HUDEP-2 (cell line): Measurements from ENCODE around the gene TMEM100.
A peak's percentile ranks its signal among the peaks of the same experiment; 100 is the strongest.

Experiments used
- DNase-seq, 76 experiments: peaks; one replicate each; lab custom pipeline; 2025; ENCODE audit not compliant: unreplicated experiment in 76 of 76; lab: John Stamatoyannopoulos, UW

TMEM100 gene

GRCh38 chr17:55745258-55745657 lies 22.6 kb upstream of the TMEM100 start:
- DNase-seq, result no peak

GRCh38 chr17:55743103-55743679 lies 20.5 kb upstream of the TMEM100 start:
- DNase-seq, result peak in 2 of 76 experiments; percentile 6 to 8

- DNase-seq, result no peak
Observed at GRCh38 chr17:55742272-55743102, 19.8 kb upstream of the TMEM100 start.

GRCh38 chr17:55741356-55741700 lies 18.7 kb upstream of the TMEM100 start:
- DNase-seq, result no peak

- DNase-seq, result no peak
Observed at GRCh38 chr17:55740511-55741355, 18.1 kb upstream of the TMEM100 start.

- peak in 44 of 76 experiments; percentile 5 to 67 (median 28) for DNase-seq
Observed at GRCh38 chr17:55737976-55738501, 15.4 kb upstream of the TMEM100 start.

- peak in 25 of 76 experiments; percentile 1 to 48 (median 20) for DNase-seq
Observed at GRCh38 chr17:55735731-55736405, 13.2 kb upstream of the TMEM100 start.

- no peak for DNase-seq
Observed at GRCh38 chr17:55734128-55734781, 11.6 kb upstream of the TMEM100 start.

GRCh38 chr17:55731586-55732250 lies 9.1 kb upstream of the TMEM100 start:
- DNase-seq, result no peak

GRCh38 chr17:55730808-55731207 lies 8.1 kb upstream of the TMEM100 start:
- no peak for DNase-seq

GRCh38 chr17:55730380-55730779 lies 7.7 kb upstream of the TMEM100 start:
- no peak for DNase-seq

GRCh38 chr17:55729484-55729883 lies 6.8 kb upstream of the TMEM100 start:
- no peak for DNase-seq

GRCh38 chr17:55728833-55729232 lies 6.2 kb upstream of the TMEM100 start:
- no peak for DNase-seq

- no peak for DNase-seq
Observed at GRCh38 chr17:55728361-55728760, 5.7 kb upstream of the TMEM100 start.

- DNase-seq, result no peak
Observed at GRCh38 chr17:55727920-55728319, 5.3 kb upstream of the TMEM100 start.

GRCh38 chr17:55727275-55727674 lies 4.6 kb upstream of the TMEM100 start:
- no peak for DNase-seq

- no peak for DNase-seq
Observed at GRCh38 chr17:55726440-55726839, 3.8 kb upstream of the TMEM100 start.

- DNase-seq, result no peak
Observed at GRCh38 chr17:55723488-55723848, 804 bp upstream of the TMEM100 start.

GRCh38 chr17:55722016-55722736 lies 488 bp downstream of the TMEM100 start:
- DNase-seq, result no peak
